K562 (cell line): ENCODE measurements around the gene LBHD2. TPM values are rescaled to one million over a fixed set of nuclear protein-coding genes. Genes with fewer than 3 reads are reported as not detected.

Source experiments
- L3MBTL2 ChIP-seq: fragments of 450-650 bp; IDR thresholded peaks from 2 replicates; pipeline ENCODE4 v1.6.1; 2016; ENCODE audit warnings: mild to moderate bottlenecking, moderate library complexity
- MTA2 ChIP-seq: fragments of 450-650 bp; IDR thresholded peaks from 2 replicates; pipeline ENCODE4 v1.6.1; 2016; ENCODE audit warnings: low read depth
- NUFIP1 ChIP-seq: fragments of 450-650 bp; IDR thresholded peaks from 2 replicates; pipeline ENCODE4 v1.6.1; 2018; ENCODE audit not compliant: partially characterized antibody
- TAF15 ChIP-seq: fragments of 200-400 bp; formaldehyde crosslinking; IDR thresholded peaks from 2 replicates; pipeline ENCODE4 v1.6.1; 2017; ENCODE audit warnings: mild to moderate bottlenecking, low read depth, low read length, moderate library complexity
- TBL1XR1 ChIP-seq, 2 experiments: IDR thresholded peaks; 2 replicates each; pipeline ENCODE4 v1.6.1; 2012; ENCODE audit warnings: improper control_type of control experiment in 2 of 2, low read length in 2 of 2, mild to moderate bottlenecking in 1 of 2
- TRIM28 ChIP-seq: fragments of 450-650 bp; IDR thresholded peaks from 2 replicates; pipeline ENCODE4 v1.6.1; 2017
- polyA plus RNA-seq, 8 experiments: library from polyadenylated mRNA; depleted of rRNA in 4 of 8; stranded (reverse) in 5 of 8; unstranded in 3 of 8; fragments of >200 nt; fragmentation: Nextera tagmentation in 2 of 8; fragmentation: Illumina TruSeq in 1 of 8; extraction: Ambion mirVana in 2 of 8; extraction: Trizol in 1 of 8; gene quantifications; 2 replicates each; pipeline versions ENCODE4 v1.2.1 to v1.2.3, GENCODE V29; 2011 to 2014; ENCODE audit warnings: inconsistent platforms in 1 of 8, missing spikeins in 1 of 8
- total RNA-seq, 7 experiments: library from RNA; depleted of rRNA in 6 of 7; stranded (reverse); fragments of >200 nt in 6 of 7; fragmentation: Illumina TruSeq in 2 of 7; extraction: Trizol in 2 of 7; gene quantifications; 2 replicates each; pipeline versions ENCODE4 v1.2.1 to v1.2.3, GENCODE V29; 2011 to 2021; ENCODE audit warnings: low replicate concordance in 1 of 7
- TF ChIP-seq, protein P1 (sequence below), 2 experiments: fragments of 450-650 bp in 1 of 2; sonication (generic) in 1 of 2; formaldehyde crosslinking in 1 of 2; IDR thresholded peaks; 2 replicates each; pipeline versions ENCODE4 v1.7.1 to v1.9.0; 2016 to 2022; ENCODE audit warnings: inconsistent platforms in 1 of 2, mild to moderate bottlenecking in 1 of 2, missing genetic modification reagents in 1 of 2
- TF ChIP-seq, protein P2 (sequence below), 2 experiments: fragments of 450-650 bp; IDR thresholded peaks; 2 replicates each; pipeline ENCODE4 v1.6.1; 2018; ENCODE audit warnings: mild to moderate bottlenecking in 2 of 2, low read depth in 1 of 2; ENCODE audit not compliant: partially characterized antibody in 2 of 2
- TF ChIP-seq, protein P3 (sequence below): fragments of 250-450 bp; sonication (Bioruptor Pico); IDR thresholded peaks from 2 replicates; pipeline ENCODE4 v1.4.0; 2020
- TF ChIP-seq, protein P4 (sequence below), 2 experiments: fragments of 150-350 bp in 1 of 2; IDR thresholded peaks; 2 replicates each; pipeline ENCODE4 v1.6.1; 2012 to 2016; ENCODE audit warnings: low read depth in 2 of 2, low read length in 2 of 2, mild to moderate bottlenecking in 1 of 2, moderate library complexity in 1 of 2

LBHD2 gene
- total and polyA plus RNA-seq, 9 of the 15 experiments (the other 6 are each of a cell fraction or from before 2014, with no cell fraction given): not detected

DNA sequence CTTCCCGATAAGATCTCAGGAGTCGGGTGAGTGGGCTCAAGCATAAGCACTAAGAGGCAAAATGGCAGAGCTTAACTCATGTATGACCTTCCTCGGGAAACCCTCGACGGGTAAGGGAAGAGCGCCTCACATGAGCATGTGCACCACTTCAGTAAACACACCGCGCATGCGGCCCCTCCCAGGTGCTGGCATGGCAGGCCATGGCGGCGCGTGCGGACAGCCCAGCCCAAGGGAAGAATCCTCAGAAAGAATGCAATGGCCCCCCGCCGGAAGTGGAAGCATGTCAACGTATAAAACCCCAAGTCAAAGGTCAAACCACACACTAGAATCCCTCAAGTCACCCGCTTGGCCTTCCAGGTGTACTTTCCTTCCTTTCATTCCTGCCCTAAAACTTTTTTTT lies 32.6 kb downstream of the LBHD2 start (continued):
- TF ChIP-seq, protein P1, sequence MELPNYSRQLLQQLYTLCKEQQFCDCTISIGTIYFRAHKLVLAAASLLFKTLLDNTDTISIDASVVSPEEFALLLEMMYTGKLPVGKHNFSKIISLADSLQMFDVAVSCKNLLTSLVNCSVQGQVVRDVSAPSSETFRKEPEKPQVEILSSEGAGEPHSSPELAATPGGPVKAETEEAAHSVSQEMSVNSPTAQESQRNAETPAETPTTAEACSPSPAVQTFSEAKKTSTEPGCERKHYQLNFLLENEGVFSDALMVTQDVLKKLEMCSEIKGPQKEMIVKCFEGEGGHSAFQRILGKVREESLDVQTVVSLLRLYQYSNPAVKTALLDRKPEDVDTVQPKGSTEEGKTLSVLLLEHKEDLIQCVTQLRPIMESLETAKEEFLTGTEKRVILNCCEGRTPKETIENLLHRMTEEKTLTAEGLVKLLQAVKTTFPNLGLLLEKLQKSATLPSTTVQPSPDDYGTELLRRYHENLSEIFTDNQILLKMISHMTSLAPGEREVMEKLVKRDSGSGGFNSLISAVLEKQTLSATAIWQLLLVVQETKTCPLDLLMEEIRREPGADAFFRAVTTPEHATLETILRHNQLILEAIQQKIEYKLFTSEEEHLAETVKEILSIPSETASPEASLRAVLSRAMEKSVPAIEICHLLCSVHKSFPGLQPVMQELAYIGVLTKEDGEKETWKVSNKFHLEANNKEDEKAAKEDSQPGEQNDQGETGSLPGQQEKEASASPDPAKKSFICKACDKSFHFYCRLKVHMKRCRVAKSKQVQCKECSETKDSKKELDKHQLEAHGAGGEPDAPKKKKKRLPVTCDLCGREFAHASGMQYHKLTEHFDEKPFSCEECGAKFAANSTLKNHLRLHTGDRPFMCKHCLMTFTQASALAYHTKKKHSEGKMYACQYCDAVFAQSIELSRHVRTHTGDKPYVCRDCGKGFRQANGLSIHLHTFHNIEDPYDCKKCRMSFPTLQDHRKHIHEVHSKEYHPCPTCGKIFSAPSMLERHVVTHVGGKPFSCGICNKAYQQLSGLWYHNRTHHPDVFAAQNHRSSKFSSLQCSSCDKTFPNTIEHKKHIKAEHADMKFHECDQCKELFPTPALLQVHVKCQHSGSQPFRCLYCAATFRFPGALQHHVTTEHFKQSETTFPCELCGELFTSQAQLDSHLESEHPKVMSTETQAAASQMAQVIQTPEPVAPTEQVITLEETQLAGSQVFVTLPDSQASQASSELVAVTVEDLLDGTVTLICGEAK (IDR thresholded peaks at IDR 0.05): no peak
- TF ChIP-seq, protein P1 (CRISPR knock-in tag; IDR thresholded peaks at IDR 0.05): no peak
- no peak for TF ChIP-seq NUFIP1
- TF ChIP-seq, protein P2, sequence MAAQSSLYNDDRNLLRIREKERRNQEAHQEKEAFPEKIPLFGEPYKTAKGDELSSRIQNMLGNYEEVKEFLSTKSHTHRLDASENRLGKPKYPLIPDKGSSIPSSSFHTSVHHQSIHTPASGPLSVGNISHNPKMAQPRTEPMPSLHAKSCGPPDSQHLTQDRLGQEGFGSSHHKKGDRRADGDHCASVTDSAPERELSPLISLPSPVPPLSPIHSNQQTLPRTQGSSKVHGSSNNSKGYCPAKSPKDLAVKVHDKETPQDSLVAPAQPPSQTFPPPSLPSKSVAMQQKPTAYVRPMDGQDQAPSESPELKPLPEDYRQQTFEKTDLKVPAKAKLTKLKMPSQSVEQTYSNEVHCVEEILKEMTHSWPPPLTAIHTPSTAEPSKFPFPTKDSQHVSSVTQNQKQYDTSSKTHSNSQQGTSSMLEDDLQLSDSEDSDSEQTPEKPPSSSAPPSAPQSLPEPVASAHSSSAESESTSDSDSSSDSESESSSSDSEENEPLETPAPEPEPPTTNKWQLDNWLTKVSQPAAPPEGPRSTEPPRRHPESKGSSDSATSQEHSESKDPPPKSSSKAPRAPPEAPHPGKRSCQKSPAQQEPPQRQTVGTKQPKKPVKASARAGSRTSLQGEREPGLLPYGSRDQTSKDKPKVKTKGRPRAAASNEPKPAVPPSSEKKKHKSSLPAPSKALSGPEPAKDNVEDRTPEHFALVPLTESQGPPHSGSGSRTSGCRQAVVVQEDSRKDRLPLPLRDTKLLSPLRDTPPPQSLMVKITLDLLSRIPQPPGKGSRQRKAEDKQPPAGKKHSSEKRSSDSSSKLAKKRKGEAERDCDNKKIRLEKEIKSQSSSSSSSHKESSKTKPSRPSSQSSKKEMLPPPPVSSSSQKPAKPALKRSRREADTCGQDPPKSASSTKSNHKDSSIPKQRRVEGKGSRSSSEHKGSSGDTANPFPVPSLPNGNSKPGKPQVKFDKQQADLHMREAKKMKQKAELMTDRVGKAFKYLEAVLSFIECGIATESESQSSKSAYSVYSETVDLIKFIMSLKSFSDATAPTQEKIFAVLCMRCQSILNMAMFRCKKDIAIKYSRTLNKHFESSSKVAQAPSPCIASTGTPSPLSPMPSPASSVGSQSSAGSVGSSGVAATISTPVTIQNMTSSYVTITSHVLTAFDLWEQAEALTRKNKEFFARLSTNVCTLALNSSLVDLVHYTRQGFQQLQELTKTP (IDR thresholded peaks at IDR 0.05; ENCODE audit: low read depth in 1 of 2, partially characterized antibody in 2 of 2): no peak
- no peak for TF ChIP-seq TBL1XR1 (IDR thresholded peaks at IDR 0.05; ENCODE audit: low read length in 2 of 2)
- peak; percentile 89 for TF ChIP-seq L3MBTL2
- TF ChIP-seq TRIM28: no peak
- TF ChIP-seq MTA2: no peak
- no peak for TF ChIP-seq TAF15
- TF ChIP-seq, protein P3, sequence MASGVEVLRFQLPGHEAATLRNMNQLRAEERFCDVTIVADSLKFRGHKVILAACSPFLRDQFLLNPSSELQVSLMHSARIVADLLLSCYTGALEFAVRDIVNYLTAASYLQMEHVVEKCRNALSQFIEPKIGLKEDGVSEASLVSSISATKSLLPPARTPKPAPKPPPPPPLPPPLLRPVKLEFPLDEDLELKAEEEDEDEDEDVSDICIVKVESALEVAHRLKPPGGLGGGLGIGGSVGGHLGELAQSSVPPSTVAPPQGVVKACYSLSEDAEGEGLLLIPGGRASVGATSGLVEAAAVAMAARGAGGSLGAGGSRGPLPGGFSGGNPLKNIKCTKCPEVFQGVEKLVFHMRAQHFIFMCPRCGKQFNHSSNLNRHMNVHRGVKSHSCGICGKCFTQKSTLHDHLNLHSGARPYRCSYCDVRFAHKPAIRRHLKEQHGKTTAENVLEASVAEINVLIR (CRISPR knock-in tag): no peak
- TF ChIP-seq, protein P4, sequence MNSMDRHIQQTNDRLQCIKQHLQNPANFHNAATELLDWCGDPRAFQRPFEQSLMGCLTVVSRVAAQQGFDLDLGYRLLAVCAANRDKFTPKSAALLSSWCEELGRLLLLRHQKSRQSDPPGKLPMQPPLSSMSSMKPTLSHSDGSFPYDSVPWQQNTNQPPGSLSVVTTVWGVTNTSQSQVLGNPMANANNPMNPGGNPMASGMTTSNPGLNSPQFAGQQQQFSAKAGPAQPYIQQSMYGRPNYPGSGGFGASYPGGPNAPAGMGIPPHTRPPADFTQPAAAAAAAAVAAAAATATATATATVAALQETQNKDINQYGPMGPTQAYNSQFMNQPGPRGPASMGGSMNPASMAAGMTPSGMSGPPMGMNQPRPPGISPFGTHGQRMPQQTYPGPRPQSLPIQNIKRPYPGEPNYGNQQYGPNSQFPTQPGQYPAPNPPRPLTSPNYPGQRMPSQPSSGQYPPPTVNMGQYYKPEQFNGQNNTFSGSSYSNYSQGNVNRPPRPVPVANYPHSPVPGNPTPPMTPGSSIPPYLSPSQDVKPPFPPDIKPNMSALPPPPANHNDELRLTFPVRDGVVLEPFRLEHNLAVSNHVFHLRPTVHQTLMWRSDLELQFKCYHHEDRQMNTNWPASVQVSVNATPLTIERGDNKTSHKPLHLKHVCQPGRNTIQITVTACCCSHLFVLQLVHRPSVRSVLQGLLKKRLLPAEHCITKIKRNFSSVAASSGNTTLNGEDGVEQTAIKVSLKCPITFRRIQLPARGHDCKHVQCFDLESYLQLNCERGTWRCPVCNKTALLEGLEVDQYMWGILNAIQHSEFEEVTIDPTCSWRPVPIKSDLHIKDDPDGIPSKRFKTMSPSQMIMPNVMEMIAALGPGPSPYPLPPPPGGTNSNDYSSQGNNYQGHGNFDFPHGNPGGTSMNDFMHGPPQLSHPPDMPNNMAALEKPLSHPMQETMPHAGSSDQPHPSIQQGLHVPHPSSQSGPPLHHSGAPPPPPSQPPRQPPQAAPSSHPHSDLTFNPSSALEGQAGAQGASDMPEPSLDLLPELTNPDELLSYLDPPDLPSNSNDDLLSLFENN (IDR thresholded peaks at IDR 0.05; ENCODE audit: low read depth in 2 of 2, low read length in 2 of 2): no peak
